Brain microvascular endothelial cell (primary cell): Measurements from ENCODE around the gene ZNF205.

ENCODE experiments used
- DNase-seq: peaks from one replicate; pipeline ENCODE4 v3.0.0-alpha.2; 2020
- H3K27ac ChIP-seq: fragments of 250-450 bp; sonication (Bioruptor Pico); 2 replicates; pipeline ENCODE4 v1.5.1; 2020; ENCODE audit warnings: mild to moderate bottlenecking, moderate library complexity
- H3K27me3 ChIP-seq: fragments of 250-450 bp; sonication (Bioruptor Pico); replicated peaks from 2 replicates; pipeline ENCODE4 v1.5.1; 2020; ENCODE audit warnings: mild to moderate bottlenecking
- H3K36me3 ChIP-seq: fragments of 250-450 bp; sonication (Bioruptor Pico); replicated peaks from 2 replicates; pipeline ENCODE4 v1.5.1; 2020; ENCODE audit warnings: mild to moderate bottlenecking
- H3K4me3 ChIP-seq: 2 replicates; pipeline ENCODE4 v1.5.1; 2011; ENCODE audit warnings: low read depth, mild to moderate bottlenecking, control low read depth, low read length, moderate library complexity
- CTCF ChIP-seq: IDR thresholded peaks from 2 replicates; pipeline ENCODE4 v1.5.1; 2011; ENCODE audit warnings: low read depth, mild to moderate bottlenecking, moderate library complexity, low read length, control low read depth, inconsistent platforms; ENCODE audit errors: missing control alignments
- in situ Hi-C: cut with HindIII; loops from 2 replicates; pipeline ENCODE4 v1.10.0; 2017; ENCODE audit warnings: low sequenced_read_pairs, low pct_ligation_motif_present

ZNF205 gene

GRCh38 chr16:3155972-3156371 is 43.6 kb downstream of the ZNF205 start:
- Histone ChIP-seq H3K36me3 (no peaks in the 10 kb centered on the region), H3K4me3 (no peak overlapping the region), H3K27ac (no peak overlapping the region), H3K27me3 (no peaks in the 10 kb centered on the region)
- no peak for TF ChIP-seq CTCF
- in situ Hi-C loops, result no loop called here
- no peak for DNase-seq

GRCh38 chr16:3157229-3158025 is 45.0 kb downstream of the ZNF205 start:
- no peak for TF ChIP-seq CTCF
- peak; percentile 96 for DNase-seq
- in situ Hi-C loops, result no loop called here
- Histone ChIP-seq H3K27ac (no peak overlapping the region), H3K36me3 (no peaks in the 10 kb centered on the region), H3K4me3 (peak overlapping the region; percentile 67), H3K27me3 (no peaks in the 10 kb centered on the region)

GRCh38 chr16:3158026-3158509 is 45.7 kb downstream of the ZNF205 start:
- Histone ChIP-seq H3K36me3 (no peaks in the 10 kb centered on the region), H3K27me3 (no peaks in the 10 kb centered on the region), H3K4me3 (peak overlapping the region; percentile 67), H3K27ac (no peak overlapping the region)
- DNase-seq, result no peak
- in situ Hi-C loops, result no loop called here
- TF ChIP-seq CTCF, result no peak

GRCh38 chr16:3158510-3159314 is 46.3 kb downstream of the ZNF205 start:
- Histone ChIP-seq H3K36me3 (no peaks in the 10 kb centered on the region), H3K4me3 (peak overlapping the region; percentile 67), H3K27me3 (no peaks in the 10 kb centered on the region), H3K27ac (peak overlapping the region; percentile 88)
- TF ChIP-seq CTCF, result peak; percentile 4
- in situ Hi-C loops, result no loop called here
- peak; percentile 80 for DNase-seq

GRCh38 chr16:3161235-3162018 is 49.0 kb downstream of the ZNF205 start:
- H3K27ac ChIP-seq, result no peak overlapping the region
- no peak for DNase-seq
- no peaks in the 10 kb centered on the region for H3K36me3 ChIP-seq
- no peak for TF ChIP-seq CTCF
- in situ Hi-C loops, result no loop called here
- H3K27me3 ChIP-seq, result no peaks in the 10 kb centered on the region
- H3K4me3 ChIP-seq, result no peak overlapping the region
